GM03348 (cell line): ENCODE measurements around the gene HUS1.

Experiments
- DNase-seq: peaks from one replicate; pipeline ENCODE4 v3.0.0; 2012; ENCODE audit warnings: low spot score

HUS1 gene

GRCh38 chr7:47979832-47980181 lies 392 bp upstream of the HUS1 start:
- DNase-seq, result no peak

GRCh38 chr7:47978790-47979144 lies 648 bp downstream of the HUS1 start:
- no peak for DNase-seq

- DNase-seq, result no peak
Measured at GRCh38 chr7:47973739-47974138, 5.7 kb downstream of the HUS1 start.

GRCh38 chr7:47970761-47971160 lies 8.7 kb downstream of the HUS1 start:
- DNase-seq, result peak; percentile 32

GRCh38 chr7:47968847-47969774 lies 10.3 kb downstream of the HUS1 start:
- peak; percentile 65 for DNase-seq

- DNase-seq, result no peak
Measured at GRCh38 chr7:47967708-47968107, 11.7 kb downstream of the HUS1 start.

- DNase-seq, result no peak
Measured at GRCh38 chr7:47967123-47967522, 12.3 kb downstream of the HUS1 start.

- no peak for DNase-seq
Measured at GRCh38 chr7:47965456-47965855, 14.0 kb downstream of the HUS1 start.

GRCh38 chr7:47962262-47962661 lies 17.2 kb downstream of the HUS1 start:
- DNase-seq, result no peak

GRCh38 chr7:47957156-47957555 lies 22.3 kb downstream of the HUS1 start:
- DNase-seq, result no peak

- DNase-seq, result no peak
Measured at GRCh38 chr7:47956220-47956619, 23.2 kb downstream of the HUS1 start.

- DNase-seq, result peak; percentile 27
Measured at GRCh38 chr7:47954231-47954911, 25.0 kb downstream of the HUS1 start.

- DNase-seq, result no peak
Measured at GRCh38 chr7:47953822-47954221, 25.6 kb downstream of the HUS1 start.

- no peak for DNase-seq
Measured at GRCh38 chr7:47952224-47952623, 27.2 kb downstream of the HUS1 start.

- DNase-seq, result no peak
Measured at GRCh38 chr7:47951374-47951773, 28.0 kb downstream of the HUS1 start.

- no peak for DNase-seq
Measured at GRCh38 chr7:47950714-47951113, 28.7 kb downstream of the HUS1 start.

- DNase-seq, result no peak
Measured at GRCh38 chr7:47949703-47950102, 29.7 kb downstream of the HUS1 start.

- no peak for DNase-seq
Measured at GRCh38 chr7:47948141-47948790, 31.1 kb downstream of the HUS1 start, which contains the start of gene PKD1L1. PKD1L1 (minus strand) TSS chr7:47948466; CDS start chr7:47948440, 26 bp downstream.

GRCh38 chr7:47947355-47947749 lies 32.1 kb downstream of the HUS1 start:
- no peak for DNase-seq

- DNase-seq, result no peak
Measured at GRCh38 chr7:47946581-47947354, 32.6 kb downstream of the HUS1 start.

- peak; percentile 69 for DNase-seq
Measured at GRCh38 chr7:47945261-47946015, 34.0 kb downstream of the HUS1 start.
